Measurements from ENCODE around the gene SLC8A2.

DNA sequence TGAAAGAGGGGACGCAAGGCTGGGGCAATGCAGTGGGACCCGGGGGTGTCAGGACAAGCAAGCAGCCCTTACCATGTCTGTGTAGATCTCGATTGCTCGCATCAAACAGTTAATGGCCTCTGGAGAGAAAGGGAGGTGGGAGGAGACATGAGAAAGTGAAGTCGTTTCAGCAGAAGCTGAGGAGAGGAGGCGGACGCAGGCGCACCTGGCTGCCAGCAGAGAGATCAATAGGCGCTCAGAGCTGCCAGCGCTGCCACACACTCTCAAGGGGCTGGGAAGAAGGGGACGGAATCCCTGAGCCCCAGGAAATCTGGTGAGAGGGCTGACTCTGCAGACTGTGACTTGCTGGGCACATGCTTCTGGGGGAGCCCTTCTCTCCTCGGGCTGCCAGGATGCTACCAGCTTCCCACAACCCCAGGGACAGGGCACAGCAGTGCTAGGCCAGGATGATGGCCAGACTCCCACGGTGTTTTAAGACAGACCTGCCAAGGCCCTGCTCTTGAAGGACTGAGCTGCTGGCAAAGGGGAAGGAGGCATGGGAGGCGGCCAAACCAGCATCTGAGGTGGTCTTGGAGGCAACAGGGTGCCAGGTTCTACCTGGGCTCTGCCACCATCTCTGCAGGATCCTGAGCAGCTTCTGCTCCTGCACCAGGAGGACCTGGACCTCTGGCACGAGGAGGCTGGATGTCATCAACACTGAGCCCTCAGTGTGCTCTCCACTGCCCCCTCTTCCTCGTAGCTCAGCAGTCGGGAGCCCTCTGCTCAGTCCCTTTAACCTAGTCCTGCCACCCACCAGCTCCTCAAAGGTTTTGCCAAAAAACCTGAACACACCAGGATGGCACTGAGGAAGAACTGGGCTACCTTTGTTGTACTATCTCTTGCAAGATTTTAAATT lies 24.0 kb upstream of the SLC8A2 start:
- no peak for TF ChIP-seq TAF1 (IDR thresholded peaks at IDR 0.05; ENCODE audit: low read depth)
- TF ChIP-seq CREB1 (IDR thresholded peaks at IDR 0.05; ENCODE audit: low read depth), result no peak
- TF ChIP-seq, protein P1, sequence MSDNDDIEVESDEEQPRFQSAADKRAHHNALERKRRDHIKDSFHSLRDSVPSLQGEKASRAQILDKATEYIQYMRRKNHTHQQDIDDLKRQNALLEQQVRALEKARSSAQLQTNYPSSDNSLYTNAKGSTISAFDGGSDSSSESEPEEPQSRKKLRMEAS (IDR thresholded peaks at IDR 0.05), result no peak
- TF ChIP-seq TCF12 (IDR thresholded peaks at IDR 0.05; ENCODE audit: low read depth), result no peak
- TF ChIP-seq RAD21 (IDR thresholded peaks at IDR 0.05; ENCODE audit: low read depth), result no peak
- TF ChIP-seq EP300 (IDR thresholded peaks at IDR 0.05; ENCODE audit: borderline replicate concordance), result no peak
- TF ChIP-seq USF1 (IDR thresholded peaks at IDR 0.05), result no peak
- TF ChIP-seq, protein P2, sequence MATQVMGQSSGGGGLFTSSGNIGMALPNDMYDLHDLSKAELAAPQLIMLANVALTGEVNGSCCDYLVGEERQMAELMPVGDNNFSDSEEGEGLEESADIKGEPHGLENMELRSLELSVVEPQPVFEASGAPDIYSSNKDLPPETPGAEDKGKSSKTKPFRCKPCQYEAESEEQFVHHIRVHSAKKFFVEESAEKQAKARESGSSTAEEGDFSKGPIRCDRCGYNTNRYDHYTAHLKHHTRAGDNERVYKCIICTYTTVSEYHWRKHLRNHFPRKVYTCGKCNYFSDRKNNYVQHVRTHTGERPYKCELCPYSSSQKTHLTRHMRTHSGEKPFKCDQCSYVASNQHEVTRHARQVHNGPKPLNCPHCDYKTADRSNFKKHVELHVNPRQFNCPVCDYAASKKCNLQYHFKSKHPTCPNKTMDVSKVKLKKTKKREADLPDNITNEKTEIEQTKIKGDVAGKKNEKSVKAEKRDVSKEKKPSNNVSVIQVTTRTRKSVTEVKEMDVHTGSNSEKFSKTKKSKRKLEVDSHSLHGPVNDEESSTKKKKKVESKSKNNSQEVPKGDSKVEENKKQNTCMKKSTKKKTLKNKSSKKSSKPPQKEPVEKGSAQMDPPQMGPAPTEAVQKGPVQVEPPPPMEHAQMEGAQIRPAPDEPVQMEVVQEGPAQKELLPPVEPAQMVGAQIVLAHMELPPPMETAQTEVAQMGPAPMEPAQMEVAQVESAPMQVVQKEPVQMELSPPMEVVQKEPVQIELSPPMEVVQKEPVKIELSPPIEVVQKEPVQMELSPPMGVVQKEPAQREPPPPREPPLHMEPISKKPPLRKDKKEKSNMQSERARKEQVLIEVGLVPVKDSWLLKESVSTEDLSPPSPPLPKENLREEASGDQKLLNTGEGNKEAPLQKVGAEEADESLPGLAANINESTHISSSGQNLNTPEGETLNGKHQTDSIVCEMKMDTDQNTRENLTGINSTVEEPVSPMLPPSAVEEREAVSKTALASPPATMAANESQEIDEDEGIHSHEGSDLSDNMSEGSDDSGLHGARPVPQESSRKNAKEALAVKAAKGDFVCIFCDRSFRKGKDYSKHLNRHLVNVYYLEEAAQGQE (IDR thresholded peaks at IDR 0.05; ENCODE audit: low read depth), result no peak
- no peak for TF ChIP-seq YY1 (IDR thresholded peaks at IDR 0.05; ENCODE audit: low read depth)
- no peak for TF ChIP-seq CEBPB (IDR thresholded peaks at IDR 0.05)
- TF ChIP-seq NFIC (IDR thresholded peaks at IDR 0.05), result no peak
- no peak for TF ChIP-seq ZBTB7A (IDR thresholded peaks at IDR 0.05; ENCODE audit: low read depth)
- no peak for TF ChIP-seq FOXM1 (IDR thresholded peaks at IDR 0.05; ENCODE audit: borderline replicate concordance, low read depth)

Data from Ishikawa (cell line).